Inflammatory macrophage treated with lipopolysaccharide for 1 hour (primary cell): ENCODE results near the gene DGKG.

Experiments
- DNase-seq, 2 donors: peaks; one replicate each; pipeline ENCODE4 v3.0.0-alpha.2; 2020 to 2022

DGKG gene

DNA sequence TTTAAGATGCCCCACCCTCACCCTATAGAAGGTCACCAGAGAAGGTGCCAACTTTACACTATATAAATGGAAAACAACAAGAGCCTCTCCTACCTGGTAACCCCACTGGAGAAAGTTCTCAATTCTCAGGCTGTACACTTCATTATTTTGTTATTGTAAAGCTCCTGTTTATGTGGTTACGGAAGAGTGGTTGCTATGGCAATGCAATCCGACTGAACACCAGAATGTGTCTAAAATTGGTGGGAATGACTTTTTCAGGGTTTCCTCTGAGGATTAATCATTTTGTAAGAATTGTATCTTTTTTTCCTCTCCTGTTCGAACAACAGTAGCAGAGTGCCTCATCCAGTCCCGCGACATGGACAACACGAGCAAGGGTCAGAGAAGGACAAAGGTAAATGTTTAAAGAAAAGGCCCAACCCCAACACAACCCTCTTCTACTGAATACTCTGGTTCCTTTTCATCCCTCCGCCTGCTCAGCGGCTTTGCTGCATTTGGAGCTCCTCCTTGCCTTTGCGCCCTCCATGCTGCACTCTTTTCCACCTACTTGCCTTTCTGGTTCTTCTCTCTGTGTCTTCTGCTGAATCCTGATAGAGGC lies 45.3 kb downstream of the DGKG start:
- no peak for DNase-seq

GRCh38 chr3:186315581-186316354 lies 46.3 kb downstream of the DGKG start:
- no peak for DNase-seq

DNA sequence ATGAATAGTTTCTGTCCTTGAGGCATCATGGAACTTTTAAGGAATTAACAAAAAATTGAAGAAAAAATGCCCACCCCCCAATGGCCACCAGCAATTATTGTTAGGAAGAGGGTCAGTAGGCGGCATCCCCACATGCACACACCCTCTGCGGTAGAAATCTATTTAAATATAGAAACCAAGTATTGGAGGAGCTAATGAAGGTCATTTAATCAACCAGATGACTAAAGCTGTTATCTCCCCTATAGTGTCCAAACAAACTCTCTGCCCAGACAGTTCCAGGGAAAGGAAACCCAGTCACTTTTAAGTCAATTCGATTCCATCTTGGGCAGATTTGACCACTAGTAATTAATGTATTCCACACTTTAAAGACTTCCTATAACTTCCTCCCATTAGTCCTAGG lies 47.1 kb downstream of the DGKG start:
- no peak for DNase-seq

DNA sequence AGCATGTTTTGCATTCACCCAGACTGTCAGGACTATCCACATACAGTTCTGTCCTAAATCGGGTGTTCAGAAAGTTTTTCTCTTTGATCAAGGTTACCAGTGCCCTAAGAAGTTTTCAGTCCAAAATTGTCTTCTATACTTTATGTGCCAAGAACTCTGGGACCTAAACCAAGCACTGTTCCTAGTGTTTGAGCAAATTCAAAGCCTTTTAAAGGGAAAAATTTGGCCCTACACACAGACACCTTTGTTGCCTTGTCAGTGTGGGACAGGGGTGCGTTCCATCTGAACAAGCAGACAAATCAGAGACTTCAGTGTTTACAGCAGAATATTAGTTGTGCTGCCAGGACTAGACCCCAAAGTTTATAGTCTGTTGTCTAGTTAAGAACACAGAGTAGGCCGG lies 50.6 kb downstream of the DGKG start:
- DNase-seq = no peak

GRCh38 chr3:186308549-186308948 lies 53.5 kb downstream of the DGKG start:
- DNase-seq = peak in 1 of 2 donors; percentile 5

- DNase-seq = peak; percentile 9 to 37
These were observed 54.3 kb downstream of the DGKG start for GRCh38 chr3:186307594-186308221.

DNA sequence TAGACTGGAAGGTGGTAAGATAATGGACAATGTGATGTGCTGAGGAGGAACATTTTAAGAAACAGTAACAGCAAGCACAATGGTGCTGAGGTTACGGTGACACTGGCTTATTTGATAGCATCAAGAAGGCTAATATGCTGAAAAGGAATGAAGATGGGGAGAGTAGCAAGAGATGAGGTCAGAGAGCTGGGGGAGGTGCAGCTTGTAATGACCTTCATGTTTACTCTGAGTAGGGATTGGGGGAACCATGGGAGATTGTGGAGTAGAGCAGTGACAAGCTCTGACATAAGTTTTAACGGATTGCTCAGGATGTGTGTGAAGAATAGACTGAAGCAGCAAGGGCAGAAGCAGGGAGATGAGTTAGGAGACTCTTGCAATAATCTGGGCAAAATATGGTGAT lies 56.7 kb downstream of the DGKG start:
- DNase-seq = no peak

DNA sequence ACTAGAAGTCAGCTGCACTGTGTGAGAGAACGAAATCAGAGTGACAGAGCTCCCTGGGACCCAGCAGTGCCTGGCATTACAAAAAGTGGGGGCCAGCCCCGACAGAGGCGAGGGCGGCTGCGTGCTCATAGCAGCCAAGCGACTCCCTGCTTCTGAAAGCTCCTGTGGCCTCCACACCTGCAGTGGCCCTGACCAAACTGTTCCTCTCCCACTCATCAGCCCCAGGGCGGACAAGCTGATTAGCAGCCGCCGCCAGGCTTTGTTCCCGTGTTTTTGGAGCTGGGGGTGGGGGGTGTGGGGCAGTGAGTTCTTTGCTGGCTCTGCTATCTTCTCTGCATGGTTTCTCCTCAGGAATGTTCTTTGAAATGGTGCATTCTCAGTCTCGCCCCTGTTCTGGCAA lies 58.1 kb downstream of the DGKG start:
- DNase-seq = no peak

GRCh38 chr3:186299327-186299726 lies 62.7 kb downstream of the DGKG start:
- DNase-seq = peak in 1 of 2 donors; percentile 32

- peak in 1 of 2 donors; percentile 27 for DNase-seq
These were observed 63.2 kb downstream of the DGKG start for GRCh38 chr3:186298876-186299275.

GRCh38 chr3:186290796-186291195 lies 71.2 kb downstream of the DGKG start:
- DNase-seq = no peak

- DNase-seq = no peak
These were observed 74.3 kb downstream of the DGKG start for GRCh38 chr3:186287711-186288110.

GRCh38 chr3:186286114-186286513 lies 75.9 kb downstream of the DGKG start:
- no peak for DNase-seq

- DNase-seq = no peak
These were observed 77.4 kb downstream of the DGKG start for GRCh38 chr3:186284661-186285060.

- no peak for DNase-seq
These were observed 77.7 kb downstream of the DGKG start for GRCh38 chr3:186284349-186284652.

DNA sequence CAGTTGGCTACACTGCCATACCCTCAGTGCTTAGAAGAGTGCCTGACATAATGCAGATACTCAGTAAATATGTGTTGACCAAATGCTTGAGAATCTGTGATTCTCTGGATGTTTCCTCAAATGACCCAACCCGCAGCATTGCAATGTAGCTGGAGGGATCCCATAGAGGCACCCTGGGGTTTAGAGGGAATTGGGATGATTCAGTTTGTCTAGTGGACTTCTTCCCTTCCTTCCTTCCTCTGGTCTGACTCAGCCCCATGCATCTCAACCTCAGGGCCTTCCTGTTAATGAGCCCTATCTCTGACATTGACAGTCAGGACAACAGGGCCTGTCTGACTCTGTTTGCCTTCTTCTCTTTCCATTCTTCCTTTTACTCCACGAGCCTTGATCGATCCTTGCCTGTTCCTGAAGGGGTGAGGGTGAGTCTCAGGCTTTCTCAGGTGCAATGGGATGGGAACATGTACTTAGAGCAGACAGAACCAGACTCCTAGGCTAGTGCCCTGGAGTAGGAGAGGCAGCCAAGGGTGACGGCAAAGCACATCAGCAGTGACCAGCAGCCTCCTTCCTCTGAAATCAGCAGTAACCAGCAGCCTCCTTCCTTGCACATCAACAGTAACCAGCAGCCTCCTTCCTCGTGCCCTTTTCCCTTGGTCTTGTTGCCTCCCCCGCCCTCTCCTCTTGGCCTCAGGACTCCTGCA lies 78.2 kb downstream of the DGKG start:
- no peak for DNase-seq

DNA sequence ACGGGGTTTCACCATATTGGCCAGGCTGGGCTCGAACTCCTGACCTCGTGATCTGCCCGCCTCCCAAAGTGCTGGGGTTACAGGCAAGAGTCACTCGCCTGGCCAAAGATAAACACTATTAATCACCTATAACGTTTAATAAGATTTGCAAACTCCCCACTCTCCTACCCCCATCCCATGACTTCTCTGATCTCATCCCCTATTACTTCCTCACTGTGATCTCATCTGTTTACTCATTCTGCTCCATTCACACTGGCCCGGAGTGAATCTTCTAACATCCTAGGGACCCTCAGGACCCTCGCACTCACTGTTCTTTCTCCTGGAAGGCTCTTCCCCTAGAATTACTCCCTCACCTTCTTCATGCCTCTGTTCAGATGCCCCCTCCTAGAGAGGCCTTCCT lies 78.9 kb downstream of the DGKG start:
- DNase-seq = peak in 1 of 2 donors; percentile 28

DNA sequence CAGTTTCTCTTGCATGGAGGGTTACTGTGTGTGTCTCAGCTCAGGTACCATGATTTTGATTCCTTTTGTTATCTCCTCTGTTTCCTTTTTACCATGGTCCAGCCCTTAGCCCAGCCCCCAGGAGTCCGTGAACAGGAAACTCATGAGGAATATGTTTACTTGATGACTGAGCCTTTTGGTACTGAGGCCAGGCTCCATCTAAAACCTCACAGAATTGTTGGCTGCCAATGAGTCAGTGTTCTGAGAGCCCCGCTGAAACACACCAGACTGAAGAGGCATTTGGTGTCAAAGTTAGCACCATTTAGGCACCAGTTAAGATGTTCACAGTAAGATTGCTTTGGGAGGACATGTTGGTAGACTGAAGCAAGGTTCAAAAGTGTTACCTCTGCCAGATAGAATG lies 80.9 kb downstream of the DGKG start:
- DNase-seq = no peak

DNA sequence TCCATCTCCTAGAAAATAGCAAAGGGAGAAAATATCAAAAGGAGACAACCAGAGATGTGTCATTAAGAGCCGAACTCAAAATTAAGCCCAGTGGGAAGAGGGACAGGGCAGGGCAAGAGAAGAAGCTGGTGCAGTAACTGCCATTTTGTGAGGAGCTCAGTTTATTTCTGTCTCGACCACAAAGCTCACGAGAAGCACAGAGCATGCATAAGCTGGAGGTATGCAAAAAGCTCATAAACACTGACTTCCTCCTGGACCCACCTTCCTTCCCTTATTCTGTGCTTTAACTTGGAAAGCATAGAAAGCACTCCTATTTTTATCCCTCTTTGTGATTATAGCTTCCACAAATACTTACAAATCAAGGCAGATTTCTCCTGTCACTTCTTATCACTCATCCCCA lies 81.3 kb downstream of the DGKG start:
- DNase-seq = no peak

- peak in 1 of 2 donors; percentile 12 for DNase-seq
These were observed 84.6 kb downstream of the DGKG start for GRCh38 chr3:186277268-186277909.

GRCh38 chr3:186275436-186275835 lies 86.6 kb downstream of the DGKG start:
- DNase-seq = no peak

DNA sequence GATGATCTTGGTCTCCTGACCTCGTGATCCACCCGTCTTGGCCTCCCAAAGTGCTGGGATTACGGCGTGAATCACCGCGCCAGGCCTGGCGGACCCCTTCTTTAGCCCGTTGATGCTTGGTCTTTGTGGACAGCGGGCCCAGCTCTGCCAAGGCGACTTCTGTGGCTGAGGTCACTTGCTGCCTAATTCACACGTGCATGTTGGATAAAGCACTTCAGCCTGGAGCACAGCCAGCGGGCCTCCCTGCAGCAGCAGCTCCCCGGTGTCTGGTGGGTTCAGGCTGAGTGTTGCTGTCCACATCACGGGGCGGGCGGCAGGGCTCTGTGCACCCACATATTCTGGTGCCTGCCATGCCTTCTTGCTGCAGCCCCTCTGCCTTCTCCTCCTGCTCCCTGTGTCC lies 88.4 kb downstream of the DGKG start:
- no peak for DNase-seq

DNA sequence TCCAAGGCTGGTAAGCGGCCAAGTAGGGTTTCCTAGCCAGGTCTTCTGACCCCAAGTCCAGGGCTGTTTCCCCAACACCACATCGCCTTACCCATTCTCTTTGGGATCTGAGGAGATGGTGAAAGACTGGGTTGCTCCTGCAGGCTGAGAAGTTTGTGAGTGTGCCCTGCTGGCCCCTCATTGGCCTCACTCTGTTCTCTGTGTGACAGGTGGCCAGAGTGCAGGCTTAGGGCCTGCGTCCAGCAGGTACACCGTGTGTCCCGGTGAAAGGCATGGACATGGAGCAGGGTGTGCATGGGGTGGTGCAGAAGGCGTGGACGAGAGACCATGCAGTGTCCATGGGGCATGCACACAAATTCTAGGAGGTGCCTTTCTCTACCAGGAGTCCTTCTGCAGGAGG lies 91.3 kb downstream of the DGKG start:
- no peak for DNase-seq
